Measurements from ENCODE around the gene SERPINI1. TPM values are rescaled to one million over a fixed set of nuclear protein-coding genes. Genes with fewer than 3 reads are reported as not detected.

SERPINI1 gene
- total and polyA plus RNA-seq, 2 of the 8 experiments (the other 6 are each of a cell fraction or from before 2014, with no cell fraction given): 5.3 to 9.9 TPM

DNA sequence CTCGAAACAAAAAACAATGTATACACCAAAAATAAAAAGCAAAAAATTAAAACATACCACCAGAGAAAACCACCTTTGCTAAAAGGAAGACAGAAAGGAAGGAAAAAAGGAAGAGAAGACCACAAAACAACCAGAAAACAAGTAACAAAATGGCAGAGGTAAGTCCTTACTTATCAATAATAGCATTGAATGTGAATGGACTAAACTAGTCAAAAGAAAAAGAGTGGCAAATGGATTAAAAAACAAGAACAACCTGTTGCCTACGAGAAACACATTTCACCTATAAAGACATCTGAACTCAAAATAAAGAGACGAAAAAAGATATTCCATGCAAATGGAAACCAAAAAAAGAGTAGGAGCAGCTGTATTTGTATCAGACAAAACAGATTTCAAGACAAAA, 23.1 kb upstream of the SERPINI1 start:
- no peaks in the 10 kb centered on the region for H4K20me1 ChIP-seq (replicated peaks in 1 of 2; ENCODE audit: control insufficient read depth in 1 of 2, insufficient read depth in 2 of 2, low read length in 2 of 2)
- FAIRE-seq: no peak
- TF ChIP-seq POLR2AphosphoS5 (IDR thresholded peaks at IDR 0.05; ENCODE audit: low read depth, low read length) (no peak), SIN3A (conservative IDR thresholded peaks at IDR 0.05 in 1 of 2, IDR thresholded peaks at IDR 0.05 in 1 of 2; ENCODE audit: low read depth in 1 of 2, low read length in 2 of 2) (no peak), CBX5 (IDR thresholded peaks at IDR 0.05; ENCODE audit: low read depth, low read length) (no peak), NANOG (IDR thresholded peaks at IDR 0.05; ENCODE audit: insufficient read depth, low read depth, low read length, poor library complexity, severe bottlenecking) (no peak), BRCA1 (IDR thresholded peaks at IDR 0.05; ENCODE audit: low read depth, low read length) (no peak), TCF12 (IDR thresholded peaks at IDR 0.05; ENCODE audit: low read depth, low read length) (no peak)

More for the DNA sequence above, 23.1 kb upstream of the SERPINI1 start:
- Histone ChIP-seq H3K27me3 (replicated peaks in 1 of 4; ENCODE audit: control insufficient read depth in 3 of 4, extremely low read depth in 1 of 4, insufficient read depth in 3 of 4, low read length in 3 of 4) (no peaks in the 10 kb centered on the region), H3K56ac (replicated peaks; ENCODE audit: insufficient read length, low read depth, low read length) (no peak overlapping the region), H4K8ac (ENCODE audit: extremely low read depth, insufficient read depth, low read length) (no peak overlapping the region), H2BK120ac (replicated peaks; ENCODE audit: low read depth, low read length) (no peak overlapping the region), H3K23ac (ENCODE audit: insufficient read length) (no peak overlapping the region), H2BK5ac (ENCODE audit: low read depth, low read length) (no peak overlapping the region), H2BK20ac (ENCODE audit: low read length) (no peak overlapping the region), H3K36me3 (ENCODE audit: control insufficient read depth in 2 of 4, insufficient read depth in 4 of 4, low read length in 3 of 4) (peaks cover 2 to 25% (median 9%) of the 10 kb centered on the region in 4 experiments), H3K9me3 (ENCODE audit: insufficient read depth in 2 of 2, low read depth in 1 of 2, low read length in 1 of 2) (no peaks in the 10 kb centered on the region), H3K4me2 (ENCODE audit: insufficient read depth in 1 of 2, low read depth in 2 of 2, low read length in 2 of 2) (no peak overlapping the region), H2BK15ac (ENCODE audit: low read length) (no peak overlapping the region), H3K23me2 (ENCODE audit: low read depth, low read length) (no peaks in the 10 kb centered on the region), H4K91ac (replicated peaks; ENCODE audit: insufficient read length, low read length) (no peak overlapping the region), H3K4ac (replicated peaks; ENCODE audit: insufficient read length, low read depth, low read length) (no peak overlapping the region), H3K4me3 (ENCODE audit: extremely low read depth in 1 of 4, insufficient read depth in 2 of 4, low read depth in 3 of 4, low read length in 4 of 4) (no peak overlapping the region), H3K14ac (ENCODE audit: insufficient read length) (no peak overlapping the region), H3K79me2 (ENCODE audit: control insufficient read depth in 1 of 2, insufficient read depth in 2 of 2, low read length in 2 of 2) (peaks cover 0 to 94% of the 10 kb centered on the region in 2 experiments; a peak in 2 of 4 replicates), H3K4me1 (replicated peaks in 1 of 4; ENCODE audit: control insufficient read depth in 3 of 4, insufficient read depth in 4 of 4, low read length in 3 of 4) (no peaks in the 10 kb centered on the region), H3K27ac (ENCODE audit: low read depth, low read length) (no peak overlapping the region), H3K79me1 (ENCODE audit: low read depth, low read length) (peaks cover 2% of the 10 kb centered on the region), H3K9ac (replicated peaks in 1 of 4; ENCODE audit: extremely low read depth in 1 of 4, low read depth in 3 of 4, low read length in 3 of 4) (no peak overlapping the region), H2AFZ (ENCODE audit: low read length) (no peak overlapping the region), H3K18ac (ENCODE audit: extremely low read depth, low read length) (no peak overlapping the region), H2AK5ac (ENCODE audit: low read depth, low read length) (no peak overlapping the region), H2BK12ac (ENCODE audit: low read depth, low read length) (no peak overlapping the region), H4K5ac (ENCODE audit: insufficient read length, low read depth, low read length) (no peak overlapping the region)
- POLR2A ChIA-PET (ENCODE audit: partially characterized antibody): no interaction called here
- 92% methylated on average over 3 of the region's 3 CpGs; no CpG with 5 or more reads in 1 of the 2 experiments for WGBS, 2 experiments (ENCODE audit: extremely low coverage in 1 of 2, insufficient coverage in 1 of 2, insufficient read length in 1 of 2, insufficient replicate concordance in 2 of 2, low coverage in 1 of 2, low lambda C conversion rate in 2 of 2, missing lambda C conversion rate in 1 of 2)
- no peak for DNase-seq (ENCODE audit: low read depth in 1 of 2, low spot score in 2 of 2)
- CTCF ChIA-PET (ENCODE audit: partially characterized antibody): interaction anchor here (1.2 to 1.4 kb wide), 2 partner anchors 8 to 304 kb away, joined by 3 to 4 read pairs; no protein-coding TSS in a partner anchor

Measured in H1 (cell line).